HCT116 (cell line): Measurements from ENCODE around the gene NTRK3.

Source experiments
- CTCF ChIP-seq, 3 experiments: fragments of 200-600 bp in 1 of 3; sonication (generic) in 1 of 3; IDR thresholded peaks in 2 of 3; conservative IDR thresholded peaks in 1 of 3; 2 replicates each; pipeline ENCODE4 v1.5.1; 2012 to 2017; ENCODE audit warnings: low read depth in 2 of 3, low read length in 2 of 3, antibody characterized with exemption in 1 of 3, borderline replicate concordance in 1 of 3, control low read depth in 1 of 3, mild to moderate bottlenecking in 1 of 3, mixed read lengths in 1 of 3, mixed run types in 1 of 3, moderate library complexity in 1 of 3; ENCODE audit not compliant: insufficient read depth in 1 of 3
- EGR1 ChIP-seq: IDR thresholded peaks from 2 replicates; pipeline ENCODE4 v1.6.1; 2012; ENCODE audit warnings: low read depth
- EZH2 ChIP-seq: fragments of 200-600 bp; sonication (generic); IDR thresholded peaks from 2 replicates; pipeline ENCODE4 v1.6.1; 2017; ENCODE audit warnings: antibody characterized with exemption, mixed run types
- EZH2phosphoT487 ChIP-seq: fragments of 200-600 bp; IDR thresholded peaks from 2 replicates; pipeline ENCODE4 v1.6.1; 2018; ENCODE audit warnings: antibody characterized with exemption, borderline replicate concordance
- JUND ChIP-seq: IDR thresholded peaks from 2 replicates; pipeline ENCODE4 v1.6.1; 2012
- POLR2A ChIP-seq: IDR thresholded peaks from 2 replicates; pipeline ENCODE4 v1.7.0; 2011; ENCODE audit warnings: borderline replicate concordance; ENCODE audit not compliant: insufficient read depth, insufficient read length; ENCODE audit errors: extremely low read depth
- POLR2AphosphoS5 ChIP-seq: IDR thresholded peaks from 2 replicates; pipeline ENCODE4 v1.6.1; 2011; ENCODE audit warnings: mild to moderate bottlenecking, low read depth, low read length, moderate library complexity
- RAD21 ChIP-seq: IDR thresholded peaks from 2 replicates; pipeline ENCODE4 v1.6.1; 2012; ENCODE audit warnings: low read depth, mild to moderate bottlenecking
- ZFX ChIP-seq: fragments of 450-650 bp; IDR thresholded peaks from 2 replicates; pipeline ENCODE4 v1.6.1; 2017
- ZNF274 ChIP-seq: fragments of 200-500 bp; sonication (Bioruptor generic); IDR thresholded peaks from 2 replicates; pipeline ENCODE4 v1.6.1; 2014; ENCODE audit warnings: mild to moderate bottlenecking, low read depth, low read length, inconsistent platforms
- TF ChIP-seq, protein P1 (sequence below): IDR thresholded peaks from 2 replicates; pipeline ENCODE4 v1.6.1; 2012; ENCODE audit warnings: low read depth

DNA sequence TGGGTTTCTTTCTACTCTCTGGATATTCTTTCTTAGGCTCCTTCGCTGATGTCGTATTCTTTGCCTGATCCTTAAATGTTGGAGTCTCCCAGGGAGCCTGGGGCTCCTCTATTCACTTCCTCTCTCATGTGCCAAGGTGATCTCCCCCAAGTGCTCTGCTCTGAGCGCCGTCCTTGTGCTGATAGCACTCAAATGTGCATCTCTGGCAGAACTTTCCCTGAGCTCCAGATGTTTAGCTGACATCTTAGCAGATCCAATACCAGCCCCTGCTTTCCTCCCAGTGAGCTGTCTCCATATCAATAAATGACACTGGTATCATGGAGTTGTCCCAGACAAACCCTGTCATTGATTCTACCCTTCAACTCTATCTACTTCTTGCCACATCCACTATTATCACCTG lies 62.4 kb downstream of the NTRK3 start:
- TF ChIP-seq POLR2AphosphoS5 = no peak
- TF ChIP-seq ZNF274 = no peak
- TF ChIP-seq CTCF (IDR thresholded peaks at IDR 0.05 in 2 of 3, conservative IDR thresholded peaks at IDR 0.05 in 1 of 3; ENCODE audit: borderline replicate concordance in 1 of 3, insufficient read depth in 1 of 3, low read depth in 2 of 3, low read length in 2 of 3) = no peak
- no peak for TF ChIP-seq RAD21
- no peak for TF ChIP-seq EZH2phosphoT487
- no peak for TF ChIP-seq POLR2A
- TF ChIP-seq EZH2 = no peak
- TF ChIP-seq, protein P1, sequence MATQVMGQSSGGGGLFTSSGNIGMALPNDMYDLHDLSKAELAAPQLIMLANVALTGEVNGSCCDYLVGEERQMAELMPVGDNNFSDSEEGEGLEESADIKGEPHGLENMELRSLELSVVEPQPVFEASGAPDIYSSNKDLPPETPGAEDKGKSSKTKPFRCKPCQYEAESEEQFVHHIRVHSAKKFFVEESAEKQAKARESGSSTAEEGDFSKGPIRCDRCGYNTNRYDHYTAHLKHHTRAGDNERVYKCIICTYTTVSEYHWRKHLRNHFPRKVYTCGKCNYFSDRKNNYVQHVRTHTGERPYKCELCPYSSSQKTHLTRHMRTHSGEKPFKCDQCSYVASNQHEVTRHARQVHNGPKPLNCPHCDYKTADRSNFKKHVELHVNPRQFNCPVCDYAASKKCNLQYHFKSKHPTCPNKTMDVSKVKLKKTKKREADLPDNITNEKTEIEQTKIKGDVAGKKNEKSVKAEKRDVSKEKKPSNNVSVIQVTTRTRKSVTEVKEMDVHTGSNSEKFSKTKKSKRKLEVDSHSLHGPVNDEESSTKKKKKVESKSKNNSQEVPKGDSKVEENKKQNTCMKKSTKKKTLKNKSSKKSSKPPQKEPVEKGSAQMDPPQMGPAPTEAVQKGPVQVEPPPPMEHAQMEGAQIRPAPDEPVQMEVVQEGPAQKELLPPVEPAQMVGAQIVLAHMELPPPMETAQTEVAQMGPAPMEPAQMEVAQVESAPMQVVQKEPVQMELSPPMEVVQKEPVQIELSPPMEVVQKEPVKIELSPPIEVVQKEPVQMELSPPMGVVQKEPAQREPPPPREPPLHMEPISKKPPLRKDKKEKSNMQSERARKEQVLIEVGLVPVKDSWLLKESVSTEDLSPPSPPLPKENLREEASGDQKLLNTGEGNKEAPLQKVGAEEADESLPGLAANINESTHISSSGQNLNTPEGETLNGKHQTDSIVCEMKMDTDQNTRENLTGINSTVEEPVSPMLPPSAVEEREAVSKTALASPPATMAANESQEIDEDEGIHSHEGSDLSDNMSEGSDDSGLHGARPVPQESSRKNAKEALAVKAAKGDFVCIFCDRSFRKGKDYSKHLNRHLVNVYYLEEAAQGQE = no peak
- TF ChIP-seq JUND = no peak
- no peak for TF ChIP-seq ZFX
- no peak for TF ChIP-seq EGR1
